Suppressor macrophage treated with lipopolysaccharide for 1 hour (primary cell): Measurements from ENCODE around the gene SLC9A3.
"Not testable (repeated sequence)": the region's sequence is repeated elsewhere in the genome, so short reads cannot be mapped to it uniquely, and the experiment has no call there.

ENCODE experiments used
- DNase-seq, 3 donors: peaks; one replicate each; pipeline ENCODE4 v3.0.0-alpha.2; 2020 to 2022

Gene SLC9A3

GRCh38 chr5:524973-525761 lies 918 bp upstream of the SLC9A3 start:
- DNase-seq, result no peak

GRCh38 chr5:523441-524222 lies 617 bp downstream of the SLC9A3 start:
- DNase-seq, result peak in 1 of 3 donors; percentile 18

- no peak for DNase-seq
Observed at GRCh38 chr5:522899-523440, 1.3 kb downstream of the SLC9A3 start.

GRCh38 chr5:522116-522515 lies 2.1 kb downstream of the SLC9A3 start:
- DNase-seq, result no peak

GRCh38 chr5:521680-522079 lies 2.6 kb downstream of the SLC9A3 start:
- no peak for DNase-seq

- no peak for DNase-seq
Observed at GRCh38 chr5:520850-521226, 3.4 kb downstream of the SLC9A3 start.

- no peak for DNase-seq
Observed at GRCh38 chr5:520196-520849, 3.9 kb downstream of the SLC9A3 start.

- no peak for DNase-seq
Observed at GRCh38 chr5:518721-519120, 5.5 kb downstream of the SLC9A3 start.

GRCh38 chr5:517535-518100 lies 6.6 kb downstream of the SLC9A3 start:
- DNase-seq, result no peak

GRCh38 chr5:516980-517379 lies 7.3 kb downstream of the SLC9A3 start:
- DNase-seq, result no peak

GRCh38 chr5:516338-516925 lies 7.8 kb downstream of the SLC9A3 start:
- DNase-seq, result no peak

- DNase-seq, result no peak
Observed at GRCh38 chr5:515273-515836, 8.9 kb downstream of the SLC9A3 start.

- DNase-seq, result no peak
Observed at GRCh38 chr5:514673-515072, 9.6 kb downstream of the SLC9A3 start.

GRCh38 chr5:514101-514485 lies 10.2 kb downstream of the SLC9A3 start:
- DNase-seq, result no peak

- DNase-seq, result peak; percentile 39 to 59 (median 54)
Observed at GRCh38 chr5:513216-514100, 10.8 kb downstream of the SLC9A3 start.

GRCh38 chr5:511476-511875 lies 12.8 kb downstream of the SLC9A3 start:
- no peak for DNase-seq

GRCh38 chr5:510521-510920 lies 13.7 kb downstream of the SLC9A3 start:
- peak in 1 of 3 donors; percentile 49 for DNase-seq

GRCh38 chr5:509611-510185 lies 14.6 kb downstream of the SLC9A3 start:
- no peak for DNase-seq

GRCh38 chr5:507986-508575 lies 16.2 kb downstream of the SLC9A3 start:
- DNase-seq, result not testable (repeated sequence)

GRCh38 chr5:505951-506525 lies 18.2 kb downstream of the SLC9A3 start:
- no peak for DNase-seq
